Activated CD4-positive, alpha-beta T cell treated with anti-CD3 and anti-CD28 coated beads, Interleukin-2, amount 50 U/mL, for 16 hours (primary cell): ENCODE data around the gene TBCCD1.
A peak's percentile ranks its signal among the peaks of the same experiment; 100 is the strongest.
"Not testable (repeated sequence)": the region's sequence is repeated elsewhere in the genome, so short reads cannot be mapped to it uniquely, and the experiment has no call there.

Source experiments
- DNase-seq: peaks from one replicate; pipeline ENCODE4 v3.0.0-alpha.2; 2020

The TBCCD1 gene

GRCh38 chr3:186517218-186517617 lies 49.9 kb downstream of the TBCCD1 start:
- no peak for DNase-seq

GRCh38 chr3:186516646-186517045 lies 50.5 kb downstream of the TBCCD1 start:
- DNase-seq, result no peak

GRCh38 chr3:186515125-186515524 lies 52.0 kb downstream of the TBCCD1 start:
- DNase-seq, result peak; percentile 70

GRCh38 chr3:186514296-186515002 lies 52.7 kb downstream of the TBCCD1 start:
- DNase-seq, result peak; percentile 73

- no peak for DNase-seq
Observed at GRCh38 chr3:186513386-186513785, 53.8 kb downstream of the TBCCD1 start.

GRCh38 chr3:186512570-186513302 lies 54.4 kb downstream of the TBCCD1 start:
- DNase-seq, result no peak

- no peak for DNase-seq
Observed at GRCh38 chr3:186511702-186512101, 55.4 kb downstream of the TBCCD1 start.

- peak; percentile 69 for DNase-seq
Observed at GRCh38 chr3:186511245-186511644, 55.9 kb downstream of the TBCCD1 start.

GRCh38 chr3:186510374-186511079 lies 56.6 kb downstream of the TBCCD1 start:
- no peak for DNase-seq

GRCh38 chr3:186509423-186509822 lies 57.7 kb downstream of the TBCCD1 start:
- no peak for DNase-seq

- peak; percentile 45 for DNase-seq
Observed at GRCh38 chr3:186506857-186507256, 60.3 kb downstream of the TBCCD1 start.

- DNase-seq, result no peak
Observed at GRCh38 chr3:186506191-186506739, 60.9 kb downstream of the TBCCD1 start.

- DNase-seq, result no peak
Observed at GRCh38 chr3:186502966-186503712, 64.0 kb downstream of the TBCCD1 start.

GRCh38 chr3:186502138-186502948 lies 64.8 kb downstream of the TBCCD1 start:
- DNase-seq, result no peak

GRCh38 chr3:186499949-186500348 lies 67.2 kb downstream of the TBCCD1 start:
- not testable (repeated sequence) for DNase-seq

GRCh38 chr3:186498022-186498421 lies 69.1 kb downstream of the TBCCD1 start:
- not testable (repeated sequence) for DNase-seq

GRCh38 chr3:186497608-186498007 lies 69.5 kb downstream of the TBCCD1 start:
- no peak for DNase-seq

- DNase-seq, result no peak
Observed at GRCh38 chr3:186496635-186497034, 70.5 kb downstream of the TBCCD1 start.
